ENCODE data around the gene LCE1C. TPM values are rescaled to one million over a fixed set of nuclear protein-coding genes. Genes with fewer than 3 reads are reported as not detected.

The LCE1C gene
- total and polyA plus RNA-seq, 2 experiments from 2014 or later: not detected

DNA sequence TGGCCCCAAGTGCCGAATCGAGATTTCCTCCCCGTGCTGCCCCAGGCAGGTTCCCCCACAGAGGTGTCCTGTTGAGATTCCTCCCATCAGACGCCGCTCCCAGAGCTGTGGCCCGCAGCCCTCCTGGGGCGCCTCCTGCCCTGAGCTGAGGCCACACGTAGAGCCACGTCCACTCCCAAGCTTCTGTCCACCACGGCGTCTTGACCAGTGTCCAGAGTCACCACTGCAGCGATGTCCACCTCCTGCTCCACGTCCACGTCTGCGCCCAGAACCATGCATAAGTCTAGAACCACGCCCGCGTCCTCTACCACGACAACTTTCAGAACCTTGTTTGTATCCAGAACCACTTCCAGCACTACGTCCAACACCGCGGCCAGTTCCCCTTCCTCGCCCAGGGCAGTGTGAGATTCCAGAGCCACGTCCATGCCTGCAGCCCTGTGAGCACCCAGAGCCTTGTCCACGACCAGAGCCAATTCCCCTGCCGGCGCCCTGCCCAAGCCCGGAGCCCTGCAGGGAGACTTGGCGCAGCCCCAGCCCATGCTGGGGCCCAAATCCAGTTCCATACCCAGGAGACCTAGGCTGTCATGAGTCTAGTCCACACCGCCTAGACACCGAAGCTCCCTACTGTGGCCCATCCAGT lies 45.8 kb downstream of the LCE1C start:
- Histone ChIP-seq H3K27me3 (no peaks in the 10 kb centered on the region), H3K4me3 (no peak overlapping the region), H3K27ac (no peak overlapping the region), H3K36me3 (no peaks in the 10 kb centered on the region), H3K4me1 (ENCODE audit: low read depth) (no peaks in the 10 kb centered on the region), H3K9me3 (ENCODE audit: low read depth) (no peaks in the 10 kb centered on the region)
- TF ChIP-seq, protein P1, sequence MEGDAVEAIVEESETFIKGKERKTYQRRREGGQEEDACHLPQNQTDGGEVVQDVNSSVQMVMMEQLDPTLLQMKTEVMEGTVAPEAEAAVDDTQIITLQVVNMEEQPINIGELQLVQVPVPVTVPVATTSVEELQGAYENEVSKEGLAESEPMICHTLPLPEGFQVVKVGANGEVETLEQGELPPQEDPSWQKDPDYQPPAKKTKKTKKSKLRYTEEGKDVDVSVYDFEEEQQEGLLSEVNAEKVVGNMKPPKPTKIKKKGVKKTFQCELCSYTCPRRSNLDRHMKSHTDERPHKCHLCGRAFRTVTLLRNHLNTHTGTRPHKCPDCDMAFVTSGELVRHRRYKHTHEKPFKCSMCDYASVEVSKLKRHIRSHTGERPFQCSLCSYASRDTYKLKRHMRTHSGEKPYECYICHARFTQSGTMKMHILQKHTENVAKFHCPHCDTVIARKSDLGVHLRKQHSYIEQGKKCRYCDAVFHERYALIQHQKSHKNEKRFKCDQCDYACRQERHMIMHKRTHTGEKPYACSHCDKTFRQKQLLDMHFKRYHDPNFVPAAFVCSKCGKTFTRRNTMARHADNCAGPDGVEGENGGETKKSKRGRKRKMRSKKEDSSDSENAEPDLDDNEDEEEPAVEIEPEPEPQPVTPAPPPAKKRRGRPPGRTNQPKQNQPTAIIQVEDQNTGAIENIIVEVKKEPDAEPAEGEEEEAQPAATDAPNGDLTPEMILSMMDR (IDR thresholded peaks at IDR 0.05; ENCODE audit: low read depth, low read length): no peak
- DNase-seq (ENCODE audit: low read depth in 1 of 2, low spot score in 1 of 2): no peak

DNA sequence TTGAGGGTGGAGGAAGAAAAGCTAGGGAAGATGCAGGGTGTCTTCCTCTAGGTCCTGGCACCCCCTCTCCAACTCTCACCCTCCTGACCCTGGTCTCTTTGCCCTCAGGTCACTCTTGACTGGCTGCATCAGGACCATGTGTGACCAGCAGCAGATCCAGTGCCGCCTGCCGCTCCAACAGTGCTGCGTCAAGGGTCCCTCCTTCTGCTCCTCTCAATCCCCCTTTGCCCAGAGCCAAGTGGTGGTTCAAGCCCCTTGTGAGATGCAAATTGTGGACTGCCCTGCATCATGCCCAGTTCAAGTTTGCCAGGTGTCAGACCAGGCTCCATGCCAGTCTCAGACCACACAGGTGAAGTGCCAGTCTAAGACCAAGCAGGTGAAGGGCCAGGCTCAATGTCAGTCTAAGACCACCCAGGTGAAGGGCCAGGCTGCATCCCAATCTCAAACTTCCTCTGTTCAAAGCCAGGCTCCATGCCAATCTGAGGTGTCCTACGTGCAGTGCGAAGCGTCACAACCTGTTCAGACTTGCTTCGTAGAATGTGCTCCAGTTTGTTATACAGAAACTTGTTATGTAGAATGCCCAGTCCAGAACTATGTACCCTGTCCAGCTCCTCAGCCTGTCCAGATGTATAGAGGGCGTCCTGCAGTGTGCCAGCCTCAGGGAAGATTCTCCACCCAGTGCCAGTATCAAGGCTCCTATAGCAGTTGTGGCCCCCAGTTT lies 46.8 kb downstream of the LCE1C start:
- Histone ChIP-seq H3K9me3 (ENCODE audit: low read depth) (no peaks in the 10 kb centered on the region), H3K4me3 (no peak overlapping the region), H3K27ac (no peak overlapping the region), H3K36me3 (no peaks in the 10 kb centered on the region), H3K27me3 (no peaks in the 10 kb centered on the region), H3K4me1 (ENCODE audit: low read depth) (no peaks in the 10 kb centered on the region)
- DNase-seq (ENCODE audit: low read depth in 1 of 2, low spot score in 1 of 2): no peak
- TF ChIP-seq, protein P1 (IDR thresholded peaks at IDR 0.05; ENCODE audit: low read depth, low read length): no peak

DNA sequence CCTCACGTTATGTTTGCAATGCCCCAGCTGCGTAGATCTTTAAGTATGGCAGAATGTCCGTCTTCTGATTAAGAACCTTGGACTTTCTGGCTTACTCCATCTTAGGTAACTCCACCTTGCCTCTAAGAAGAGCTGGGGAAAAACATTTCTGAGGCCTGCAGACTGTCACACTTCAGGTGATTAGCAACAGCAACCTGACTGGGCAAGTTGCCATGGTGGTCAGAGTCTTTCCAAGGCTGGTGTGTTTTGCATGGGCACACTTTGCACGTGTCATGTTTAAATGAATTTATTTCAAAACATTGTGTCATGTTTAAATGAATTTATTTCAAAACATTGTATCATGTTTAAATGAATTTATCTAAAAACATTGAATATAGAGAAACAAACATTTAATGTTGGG lies 47.8 kb downstream of the LCE1C start:
- H3K4me3 ChIP-seq: no peak overlapping the region
- H3K4me1 ChIP-seq (ENCODE audit: low read depth): no peaks in the 10 kb centered on the region
- no peaks in the 10 kb centered on the region for H3K27me3 ChIP-seq
- TF ChIP-seq, protein P1 (IDR thresholded peaks at IDR 0.05; ENCODE audit: low read depth, low read length): no peak
- H3K36me3 ChIP-seq: no peaks in the 10 kb centered on the region
- H3K27ac ChIP-seq: no peak overlapping the region
- no peak for DNase-seq (ENCODE audit: low read depth in 1 of 2, low spot score in 1 of 2)
- H3K9me3 ChIP-seq (ENCODE audit: low read depth): no peaks in the 10 kb centered on the region

DNA sequence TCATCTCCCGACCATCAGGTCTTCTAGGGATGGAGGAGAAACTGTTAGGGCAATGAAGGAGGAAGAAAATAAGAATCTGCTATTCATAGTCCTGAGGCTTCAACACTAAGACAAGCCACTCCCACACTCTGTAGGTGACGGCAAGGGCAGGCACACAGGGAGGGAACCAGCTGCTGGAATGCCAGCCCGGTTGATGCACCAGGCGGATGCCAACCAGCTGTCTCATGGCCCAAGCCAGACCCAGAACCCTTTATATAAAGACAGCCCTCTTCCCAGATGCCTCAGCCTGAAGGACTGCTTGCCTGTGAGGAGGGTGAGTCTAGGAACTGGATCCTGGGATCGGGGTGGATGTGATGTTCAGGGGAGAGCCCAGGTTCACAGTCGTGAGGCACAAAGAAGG lies 48.7 kb downstream of the LCE1C start, which contains the start of gene KPRP:
Gene KPRP (plus strand): TSS at position 279 of the 400 bp plus-strand sequence. CDS start 1,564 bp downstream, outside the sequence.
- Histone ChIP-seq H3K9me3 (ENCODE audit: low read depth) (no peaks in the 10 kb centered on the region), H3K4me3 (no peak within 1 kb of the TSS), H3K27me3 (no peaks in the 10 kb centered on the region), H3K27ac (no peak within 1 kb of the TSS), H3K4me1 (ENCODE audit: low read depth) (no peaks in the 10 kb centered on the region), H3K36me3 (no peaks in the 10 kb centered on the region)
- TF ChIP-seq, protein P1 (IDR thresholded peaks at IDR 0.05; ENCODE audit: low read depth, low read length): no peak
- DNase-seq (ENCODE audit: low read depth in 1 of 2, low spot score in 1 of 2): no peak

DNA sequence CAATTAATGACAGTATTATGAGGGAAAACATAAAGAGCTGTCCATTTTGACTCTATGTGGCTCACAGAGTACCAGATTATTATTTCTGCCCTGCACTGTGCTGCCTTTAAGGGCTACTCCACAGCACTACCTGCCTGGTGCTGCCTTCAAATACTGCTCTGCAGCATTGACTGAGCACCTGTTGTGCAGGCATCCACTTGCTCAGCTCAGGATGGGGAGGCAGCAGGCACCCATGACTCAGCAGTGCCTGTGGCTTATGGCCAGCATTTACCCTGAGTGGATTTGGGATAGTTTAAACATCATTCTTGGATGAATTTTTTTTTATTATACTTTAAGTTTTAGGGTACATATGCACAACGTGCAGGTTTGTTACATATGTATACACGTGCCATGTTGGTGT lies 49.6 kb downstream of the LCE1C start:
- no peaks in the 10 kb centered on the region for H3K9me3 ChIP-seq (ENCODE audit: low read depth)
- no peaks in the 10 kb centered on the region for H3K4me1 ChIP-seq (ENCODE audit: low read depth)

More for the DNA sequence above, 49.6 kb downstream of the LCE1C start:
- Histone ChIP-seq H3K4me3 (no peak overlapping the region), H3K27me3 (no peaks in the 10 kb centered on the region), H3K27ac (no peak overlapping the region), H3K36me3 (no peaks in the 10 kb centered on the region)
- no peak for DNase-seq (ENCODE audit: low read depth in 1 of 2, low spot score in 1 of 2)
- TF ChIP-seq, protein P1 (IDR thresholded peaks at IDR 0.05; ENCODE audit: low read depth, low read length): no peak

Other genes starting within 250 kb of the LCE1C start
- gene LCE3E, start 239.9 kb downstream of the LCE1C start, total RNA-seq: not detected in 2 replicates
- gene LCE3E, start 239.9 kb downstream of the LCE1C start, polyA plus RNA-seq: not detected in 2 replicates
- not detected in 2 replicates for gene LCE3D, start 226.1 kb downstream of the LCE1C start, total RNA-seq
- not detected in 2 replicates for gene LCE3D, start 226.1 kb downstream of the LCE1C start, polyA plus RNA-seq
- gene LCE3C, start 206.4 kb downstream of the LCE1C start, total RNA-seq: not detected in 2 replicates
- gene LCE3C, start 206.4 kb downstream of the LCE1C start, polyA plus RNA-seq: not detected in 2 replicates
- not detected in 2 replicates for gene LCE3B, start 192.8 kb downstream of the LCE1C start, total RNA-seq
- not detected in 2 replicates for gene LCE3B, start 192.8 kb downstream of the LCE1C start, polyA plus RNA-seq
- not detected in 2 replicates for gene LCE3A, start 183.5 kb downstream of the LCE1C start, total RNA-seq
- not detected in 2 replicates for gene LCE3A, start 183.5 kb downstream of the LCE1C start, polyA plus RNA-seq
- gene LCE2D, start 143.3 kb downstream of the LCE1C start, total RNA-seq: not detected in 2 replicates
- gene LCE2D, start 143.3 kb downstream of the LCE1C start, polyA plus RNA-seq: not detected in 2 replicates
- gene LCE2C, start 131.4 kb downstream of the LCE1C start, total RNA-seq: not detected in 2 replicates
- gene LCE2C, start 131.4 kb downstream of the LCE1C start, polyA plus RNA-seq: not detected in 2 replicates
- gene LCE2B, start 120.5 kb downstream of the LCE1C start, total RNA-seq: not detected in 2 replicates
- gene LCE2B, start 120.5 kb downstream of the LCE1C start, polyA plus RNA-seq: not detected in 2 replicates
- gene LCE2A, start 108.3 kb downstream of the LCE1C start, total RNA-seq: not detected in 2 replicates
- not detected in 2 replicates for gene LCE2A, start 108.3 kb downstream of the LCE1C start, polyA plus RNA-seq
- gene LCE4A, start 98.5 kb downstream of the LCE1C start, total RNA-seq: not detected in 2 replicates
- not detected in 2 replicates for gene LCE4A, start 98.5 kb downstream of the LCE1C start, polyA plus RNA-seq
- not detected in 2 replicates for gene KPRP, start 48.6 kb downstream of the LCE1C start, total RNA-seq
- gene KPRP, start 48.6 kb downstream of the LCE1C start, polyA plus RNA-seq: not detected in 2 replicates
- not detected in 2 replicates for gene LCE1F, start 31.5 kb downstream of the LCE1C start, total RNA-seq
- not detected in 2 replicates for gene LCE1F, start 31.5 kb downstream of the LCE1C start, polyA plus RNA-seq
- gene LCE1E, start 20.4 kb downstream of the LCE1C start, total RNA-seq: not detected in 2 replicates
- gene LCE1E, start 20.4 kb downstream of the LCE1C start, polyA plus RNA-seq: not detected in 2 replicates
- not detected in 2 replicates for gene LCE1D, start 9.9 kb downstream of the LCE1C start, total RNA-seq
- not detected in 2 replicates for gene LCE1D, start 9.9 kb downstream of the LCE1C start, polyA plus RNA-seq
- gene LCE1B, start 5.3 kb upstream of the LCE1C start, total RNA-seq: not detected in 2 replicates
- gene LCE1B, start 5.3 kb upstream of the LCE1C start, polyA plus RNA-seq: not detected in 2 replicates
- gene LCE1A, start 20.8 kb upstream of the LCE1C start, total RNA-seq: not detected in 2 replicates
- gene LCE1A, start 20.8 kb upstream of the LCE1C start, polyA plus RNA-seq: not detected in 2 replicates
- gene LCE6A, start 36.2 kb upstream of the LCE1C start, total RNA-seq: not detected in 2 replicates
- not detected in 2 replicates for gene LCE6A, start 36.2 kb upstream of the LCE1C start, polyA plus RNA-seq
- gene LCE7A, start 53.3 kb upstream of the LCE1C start, total RNA-seq: not detected in 2 replicates
- not detected in 2 replicates for gene LCE7A, start 53.3 kb upstream of the LCE1C start, polyA plus RNA-seq
- gene SMCP, start 71.7 kb upstream of the LCE1C start, total RNA-seq: not detected in 2 replicates
- not detected in 2 replicates for gene SMCP, start 71.7 kb upstream of the LCE1C start, polyA plus RNA-seq
- gene IVL, start 101.9 kb upstream of the LCE1C start, total RNA-seq: not detected in 2 replicates
- not detected in 2 replicates for gene IVL, start 101.9 kb upstream of the LCE1C start, polyA plus RNA-seq
- gene SPRR5, start 140.6 kb upstream of the LCE1C start, total RNA-seq: not detected in 2 replicates
- not detected in 2 replicates for gene SPRR5, start 140.6 kb upstream of the LCE1C start, polyA plus RNA-seq
- gene SPRR4, start 164.0 kb upstream of the LCE1C start, total RNA-seq: not detected in 2 replicates
- not detected in 2 replicates for gene SPRR4, start 164.0 kb upstream of the LCE1C start, polyA plus RNA-seq
- not detected in 2 replicates for gene SPRR1A, start 177.4 kb upstream of the LCE1C start, total RNA-seq
- not detected in 2 replicates for gene SPRR1A, start 177.4 kb upstream of the LCE1C start, polyA plus RNA-seq
- gene SPRR3, start 195.1 kb upstream of the LCE1C start, total RNA-seq: not detected in 2 replicates
- not detected in 2 replicates for gene SPRR3, start 195.1 kb upstream of the LCE1C start, polyA plus RNA-seq
- not detected in 2 replicates for gene SPRR1B, start 224.6 kb upstream of the LCE1C start, total RNA-seq
- not detected in 2 replicates for gene SPRR1B, start 224.6 kb upstream of the LCE1C start, polyA plus RNA-seq
- gene SPRR2D, start 234.5 kb upstream of the LCE1C start, total RNA-seq: not detected in 2 replicates
- gene SPRR2D, start 234.5 kb upstream of the LCE1C start, polyA plus RNA-seq: not detected in 2 replicates

Measured in cardiac muscle cell (in vitro differentiated cells and primary cell).